ENCODE measurements around the gene CCDC73.

- TF ChIP-seq CTCF (IDR thresholded peaks at IDR 0.05) (no peak), POLR2A (IDR thresholded peaks at IDR 0.05) (no peak)
Measured at GRCh38 chr11:32830413-32830738, 35.9 kb upstream of the CCDC73 start.

Measured in right lobe of liver (tissue), 4 donors.